ENCODE measurements around the gene HAND1.

Gene HAND1

GRCh38 chr5:154460172-154460571 is 17.9 kb downstream of the HAND1 start:
- H3K27ac Mint-ChIP-seq, result no peak overlapping the region
- no peak overlapping the region for H3K4me3 Mint-ChIP-seq
- H3K27me3 Mint-ChIP-seq, result no peaks in the 10 kb centered on the region
- ATAC-seq (no peak), DNase-seq (no peak)
- no peaks in the 10 kb centered on the region for H3K9me3 Mint-ChIP-seq
- H3K4me1 Mint-ChIP-seq, result no peaks in the 10 kb centered on the region

GRCh38 chr5:154459015-154459414 is 19.0 kb downstream of the HAND1 start:
- H3K27ac Mint-ChIP-seq, result no peak overlapping the region

GRCh38 chr5:154456540-154456939 is 21.5 kb downstream of the HAND1 start:
- DNase-seq, result no peak
- Mint-ChIP-seq H3K4me1 (no peaks in the 10 kb centered on the region), H3K4me3 (no peak overlapping the region), H3K9me3 (no peaks in the 10 kb centered on the region), H3K27me3 (no peaks in the 10 kb centered on the region), H3K27ac (no peak overlapping the region)
- no peak for ATAC-seq

More at GRCh38 chr5:154459015-154459414, 19.0 kb downstream of the HAND1 start:
- ATAC-seq, result no peak
- Mint-ChIP-seq H3K4me3 (no peak overlapping the region), H3K9me3 (no peaks in the 10 kb centered on the region), H3K4me1 (no peaks in the 10 kb centered on the region), H3K27me3 (no peaks in the 10 kb centered on the region)
- no peak for DNase-seq

- H3K4me1 Mint-ChIP-seq, result peaks cover 3% of the 10 kb centered on the region
- H3K9me3 Mint-ChIP-seq, result no peaks in the 10 kb centered on the region
- no peaks in the 10 kb centered on the region for H3K27me3 Mint-ChIP-seq
- no peak overlapping the region for H3K27ac Mint-ChIP-seq
- no peak overlapping the region for H3K4me3 Mint-ChIP-seq
- no peak for DNase-seq
- ATAC-seq, result no peak
These were observed 22.4 kb downstream of the HAND1 start for GRCh38 chr5:154455585-154455984.

GRCh38 chr5:154451957-154452356 is 26.1 kb downstream of the HAND1 start:
- H3K4me3 Mint-ChIP-seq, result no peak overlapping the region
- no peak overlapping the region for H3K27ac Mint-ChIP-seq
- H3K4me1 Mint-ChIP-seq, result peaks cover 32% of the 10 kb centered on the region
- ATAC-seq, result no peak
- no peaks in the 10 kb centered on the region for H3K27me3 Mint-ChIP-seq
- no peaks in the 10 kb centered on the region for H3K9me3 Mint-ChIP-seq
- DNase-seq, result no peak

GRCh38 chr5:154449786-154450185 is 28.2 kb downstream of the HAND1 start:
- no peak overlapping the region for H3K27ac Mint-ChIP-seq
- DNase-seq, result no peak
- H3K4me1 Mint-ChIP-seq, result peaks cover 36% of the 10 kb centered on the region
- ATAC-seq, result no peak
- no peak overlapping the region for H3K4me3 Mint-ChIP-seq
- H3K27me3 Mint-ChIP-seq, result no peaks in the 10 kb centered on the region
- no peaks in the 10 kb centered on the region for H3K9me3 Mint-ChIP-seq

- DNase-seq, result no peak
- Mint-ChIP-seq H3K27ac (peak overlapping the region in 1 of 2 donors; percentile 83), H3K27me3 (no peaks in the 10 kb centered on the region), H3K9me3 (no peaks in the 10 kb centered on the region), H3K4me3 (peak overlapping the region; percentile 84 to 85), H3K4me1 (peaks cover 49% of the 10 kb centered on the region)
- ATAC-seq, result no peak
These were observed 30.8 kb downstream of the HAND1 start for GRCh38 chr5:154447089-154447725.

GRCh38 chr5:154446195-154447088 is 31.6 kb downstream of the HAND1 start:
- Mint-ChIP-seq H3K27ac (peak overlapping the region in 1 of 2 donors; percentile 83), H3K27me3 (no peaks in the 10 kb centered on the region), H3K4me1 (peaks cover 56% of the 10 kb centered on the region), H3K4me3 (peak overlapping the region; percentile 84 to 85), H3K9me3 (no peaks in the 10 kb centered on the region)
- ATAC-seq, result peak; percentile 16
- DNase-seq, result peak; percentile 43 to 44

- Mint-ChIP-seq H3K27ac (peak within 1 kb of the TSS; percentile 97 to 98), H3K4me3 (peak within 1 kb of the TSS; percentile 93 to 99), H3K4me1 (peaks cover 56% of the 10 kb centered on the region), H3K27me3 (no peaks in the 10 kb centered on the region), H3K9me3 (no peaks in the 10 kb centered on the region)
- DNase-seq (peak; percentile 95 to 96), ATAC-seq (peak; percentile 94)
These were observed 32.4 kb downstream of the HAND1 start, which contains the start of gene SAP30L for GRCh38 chr5:154445422-154446194. Gene SAP30L, plus strand, starts transcription at chr5:154445997. Its CDS starts 608 bp downstream, at chr5:154446605.

GRCh38 chr5:154444556-154445421 is 33.2 kb downstream of the HAND1 start:
- no peaks in the 10 kb centered on the region for H3K27me3 Mint-ChIP-seq
- H3K9me3 Mint-ChIP-seq, result no peaks in the 10 kb centered on the region
- peak overlapping the region; percentile 97 to 98 for H3K27ac Mint-ChIP-seq
- DNase-seq, result peak; percentile 22 to 25
- H3K4me1 Mint-ChIP-seq, result peaks cover 51% of the 10 kb centered on the region
- H3K4me3 Mint-ChIP-seq, result peak overlapping the region; percentile 93 to 99
- peak; percentile 4 for ATAC-seq

- H3K4me1 Mint-ChIP-seq, result peaks cover 34% of the 10 kb centered on the region
- no peaks in the 10 kb centered on the region for H3K27me3 Mint-ChIP-seq
- no peak for ATAC-seq
- H3K9me3 Mint-ChIP-seq, result no peaks in the 10 kb centered on the region
- no peak overlapping the region for H3K4me3 Mint-ChIP-seq
- no peak for DNase-seq
- no peak overlapping the region for H3K27ac Mint-ChIP-seq
These were observed 35.2 kb downstream of the HAND1 start for GRCh38 chr5:154442801-154443200.

- ATAC-seq (no peak), DNase-seq (no peak)
- no peaks in the 10 kb centered on the region for H3K27me3 Mint-ChIP-seq
- no peak overlapping the region for H3K4me3 Mint-ChIP-seq
- no peaks in the 10 kb centered on the region for H3K9me3 Mint-ChIP-seq
- H3K4me1 Mint-ChIP-seq, result peaks cover 24% of the 10 kb centered on the region
- H3K27ac Mint-ChIP-seq, result no peak overlapping the region
These were observed 37.5 kb downstream of the HAND1 start for GRCh38 chr5:154440540-154440939.

GRCh38 chr5:154437281-154437965 is 40.6 kb downstream of the HAND1 start:
- H3K9me3 Mint-ChIP-seq, result no peaks in the 10 kb centered on the region
- H3K4me3 Mint-ChIP-seq, result no peak overlapping the region
- H3K27me3 Mint-ChIP-seq, result no peaks in the 10 kb centered on the region
- H3K4me1 Mint-ChIP-seq, result peaks cover 12% of the 10 kb centered on the region
- no peak for DNase-seq
- ATAC-seq, result no peak
- no peak overlapping the region for H3K27ac Mint-ChIP-seq

GRCh38 chr5:154435226-154435625 is 42.8 kb downstream of the HAND1 start:
- no peak overlapping the region for H3K4me3 Mint-ChIP-seq
- no peaks in the 10 kb centered on the region for H3K9me3 Mint-ChIP-seq
- DNase-seq (no peak), ATAC-seq (no peak)
- H3K27me3 Mint-ChIP-seq, result no peaks in the 10 kb centered on the region
- H3K27ac Mint-ChIP-seq, result no peak overlapping the region
- H3K4me1 Mint-ChIP-seq, result peaks cover 5% of the 10 kb centered on the region
